GM23338 (cell line): Measurements from ENCODE around the gene ZNF451. TPM values are rescaled to one million over a fixed set of nuclear protein-coding genes. Genes with fewer than 3 reads are reported as not detected.

Experiments used
- ATAC-seq: fragments of 200-7000 bp; cut with Tn5 transposase; 3 replicates; pipeline ENCODE4 v1.9.1; 2020
- DNase-seq: peaks from one replicate; pipeline ENCODE4 v3.0.0-alpha.2; 2015; ENCODE audit warnings: low spot score
- H2AFZ ChIP-seq: fragments of 200-600 bp; sonication (generic); 2 replicates; pipeline ENCODE4 v1.8.0; 2016; ENCODE audit warnings: antibody characterized with exemption, mild to moderate bottlenecking, moderate library complexity
- H3F3A ChIP-seq: fragments of 200-600 bp; sonication (generic); replicated peaks from 2 replicates; pipeline ENCODE4 v1.8.0; 2017; ENCODE audit warnings: antibody characterized with exemption, mixed run types, low read depth
- H3K27ac ChIP-seq: fragments of 200-600 bp; sonication (generic); 2 replicates; pipeline ENCODE4 v1.6.1; 2016; ENCODE audit warnings: low read depth
- H3K27me3 ChIP-seq: fragments of 200-600 bp; sonication (generic); 2 replicates; pipeline ENCODE4 v1.8.0; 2016; ENCODE audit warnings: mild to moderate bottlenecking, mixed run types, moderate library complexity; ENCODE audit not compliant: insufficient read depth
- H3K36me3 ChIP-seq: fragments of 200-600 bp; sonication (generic); 2 replicates; pipeline ENCODE4 v1.8.0; 2016; ENCODE audit warnings: mild to moderate bottlenecking; ENCODE audit not compliant: insufficient read depth
- H3K4me1 ChIP-seq: fragments of 200-600 bp; sonication (generic); 2 replicates; pipeline ENCODE4 v1.8.0; 2016; ENCODE audit warnings: mild to moderate bottlenecking, moderate library complexity; ENCODE audit not compliant: insufficient read depth
- H3K4me2 ChIP-seq: fragments of 200-600 bp; sonication (generic); 2 replicates; pipeline ENCODE4 v1.7.1; 2017; ENCODE audit warnings: mixed run types
- H3K4me3 ChIP-seq: fragments of 200-600 bp; sonication (generic); 2 replicates; pipeline ENCODE4 v1.6.1; 2016; ENCODE audit warnings: mixed run types
- H3K79me2 ChIP-seq: fragments of 200-600 bp; sonication (generic); replicated peaks from 2 replicates; pipeline ENCODE4 v1.8.0; 2017; ENCODE audit warnings: mild to moderate bottlenecking; ENCODE audit not compliant: insufficient read depth
- H3K9me2 ChIP-seq: fragments of 200-600 bp; sonication (generic); 2 replicates; pipeline ENCODE4 v1.8.0; 2017; ENCODE audit not compliant: insufficient read depth
- H4K20me1 ChIP-seq: fragments of 200-600 bp; sonication (generic); replicated peaks from 2 replicates; pipeline ENCODE4 v1.8.0; 2017; ENCODE audit warnings: mild to moderate bottlenecking; ENCODE audit not compliant: insufficient read depth
- H3K27ac Mint-ChIP-seq: 2 replicates; pipeline ENCODE4 v1.8.0; 2020; ENCODE audit warnings: inconsistent platforms, mild to moderate bottlenecking, moderate library complexity, mixed read lengths
- H3K27me3 Mint-ChIP-seq: 3 replicates; pipeline ENCODE4 v1.8.0; 2022; ENCODE audit warnings: low read depth, mild to moderate bottlenecking, moderate library complexity, mixed read lengths, inconsistent platforms; ENCODE audit not compliant: insufficient read depth, poor library complexity
- H3K36me3 Mint-ChIP-seq: 3 replicates; pipeline ENCODE4 v1.8.0; 2021; ENCODE audit warnings: low read depth, mild to moderate bottlenecking, inconsistent platforms, moderate library complexity, mixed read lengths
- H3K4me1 Mint-ChIP-seq: 3 replicates; pipeline ENCODE4 v1.8.0; 2020; ENCODE audit warnings: mild to moderate bottlenecking, inconsistent platforms, mixed read lengths
- H3K4me3 Mint-ChIP-seq: 3 replicates; pipeline ENCODE4 v1.8.0; 2021; ENCODE audit warnings: moderate library complexity, mild to moderate bottlenecking, inconsistent platforms, mixed read lengths
- H3K9me3 Mint-ChIP-seq: 3 replicates; pipeline ENCODE4 v1.8.0; 2020; ENCODE audit warnings: moderate library complexity, mild to moderate bottlenecking, inconsistent platforms, mixed read lengths
- EZH2phosphoT487 ChIP-seq: fragments of 200-600 bp; sonication (generic); IDR thresholded peaks from one replicate; pipeline ENCODE4 v1.8.1; 2018; ENCODE audit warnings: antibody characterized with exemption; ENCODE audit not compliant: unreplicated experiment
- JUNB ChIP-seq: IDR thresholded peaks from one replicate; pipeline ENCODE4 v1.6.1; 2016; ENCODE audit warnings: antibody characterized with exemption; ENCODE audit not compliant: unreplicated experiment
- NANOG ChIP-seq: IDR thresholded peaks from 2 replicates; pipeline ENCODE4 v1.6.1; 2016; ENCODE audit warnings: antibody characterized with exemption, borderline replicate concordance
- POLR2AphosphoS5 ChIP-seq: IDR thresholded peaks from 2 replicates; pipeline ENCODE4 v1.6.1; 2016; ENCODE audit warnings: antibody characterized with exemption, low read depth
- ZNF331 ChIP-seq: fragments of 250-450 bp; sonication (Bioruptor Pico); IDR thresholded peaks from 2 replicates; pipeline ENCODE4 v1.5.0; 2020; ENCODE audit warnings: low read depth, mild to moderate bottlenecking, moderate library complexity
- polyA plus RNA-seq: library from polyadenylated mRNA; unstranded; fragments of >200 nt; fragmentation: Nextera tagmentation; extraction: Ambion mirVana; gene quantifications from 2 replicates; pipeline ENCODE4 v1.2.1, GENCODE V29; 2016
- total RNA-seq: library from RNA; depleted of rRNA; stranded (reverse); fragments of >200 nt; shearing (Covaris generic); gene quantifications from 2 replicates; pipeline ENCODE4 v1.2.3, GENCODE V29; 2014
- TF ChIP-seq, protein P1 (sequence below): fragments of 250-450 bp; sonication (Bioruptor Pico); IDR thresholded peaks from 2 replicates; pipeline ENCODE4 v1.5.0; 2020; ENCODE audit warnings: mild to moderate bottlenecking, moderate library complexity
- TF ChIP-seq, protein P2 (sequence below): IDR thresholded peaks from 2 replicates; pipeline ENCODE4 v1.6.1; 2016; ENCODE audit warnings: antibody characterized with exemption
- TF ChIP-seq, protein P3 (sequence below): IDR thresholded peaks from one replicate; pipeline ENCODE4 v1.6.1; 2018; ENCODE audit warnings: antibody characterized with exemption; ENCODE audit not compliant: unreplicated experiment
- TF ChIP-seq, protein P4 (sequence below), 2 experiments: fragments of 200-600 bp in 1 of 2; sonication (generic) in 1 of 2; conservative IDR thresholded peaks; 2 replicates each; pipeline versions ENCODE4 v1.5.1 to v1.6.1; 2016 to 2017; ENCODE audit warnings: antibody characterized with exemption in 2 of 2, low read depth in 2 of 2, mild to moderate bottlenecking in 2 of 2, moderate library complexity in 1 of 2

ZNF451 gene
- total and polyA plus RNA-seq, 2 experiments from 2014 or later, result 44.8 to 54.1 TPM

DNA sequence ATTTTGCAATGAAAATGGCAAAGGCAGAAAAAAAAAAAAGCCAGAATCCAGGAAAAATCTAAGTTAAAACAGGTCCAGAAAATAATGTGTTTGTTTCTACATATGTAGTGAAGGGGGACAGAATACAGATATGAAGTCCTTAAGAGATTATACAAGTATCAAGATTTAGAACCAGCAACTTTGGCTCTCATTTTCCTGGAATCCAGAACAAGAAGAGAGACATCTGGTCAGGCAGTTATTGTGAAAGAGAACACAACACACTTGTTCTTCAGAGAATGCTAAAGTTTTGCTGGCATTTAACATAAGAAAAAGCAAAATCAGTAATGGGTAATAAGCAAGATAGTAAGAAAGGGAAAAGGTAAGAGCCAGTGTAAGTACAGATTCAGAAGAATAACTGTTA is 103.2 kb downstream of the ZNF451 start (continued):
- TF ChIP-seq, protein P1, sequence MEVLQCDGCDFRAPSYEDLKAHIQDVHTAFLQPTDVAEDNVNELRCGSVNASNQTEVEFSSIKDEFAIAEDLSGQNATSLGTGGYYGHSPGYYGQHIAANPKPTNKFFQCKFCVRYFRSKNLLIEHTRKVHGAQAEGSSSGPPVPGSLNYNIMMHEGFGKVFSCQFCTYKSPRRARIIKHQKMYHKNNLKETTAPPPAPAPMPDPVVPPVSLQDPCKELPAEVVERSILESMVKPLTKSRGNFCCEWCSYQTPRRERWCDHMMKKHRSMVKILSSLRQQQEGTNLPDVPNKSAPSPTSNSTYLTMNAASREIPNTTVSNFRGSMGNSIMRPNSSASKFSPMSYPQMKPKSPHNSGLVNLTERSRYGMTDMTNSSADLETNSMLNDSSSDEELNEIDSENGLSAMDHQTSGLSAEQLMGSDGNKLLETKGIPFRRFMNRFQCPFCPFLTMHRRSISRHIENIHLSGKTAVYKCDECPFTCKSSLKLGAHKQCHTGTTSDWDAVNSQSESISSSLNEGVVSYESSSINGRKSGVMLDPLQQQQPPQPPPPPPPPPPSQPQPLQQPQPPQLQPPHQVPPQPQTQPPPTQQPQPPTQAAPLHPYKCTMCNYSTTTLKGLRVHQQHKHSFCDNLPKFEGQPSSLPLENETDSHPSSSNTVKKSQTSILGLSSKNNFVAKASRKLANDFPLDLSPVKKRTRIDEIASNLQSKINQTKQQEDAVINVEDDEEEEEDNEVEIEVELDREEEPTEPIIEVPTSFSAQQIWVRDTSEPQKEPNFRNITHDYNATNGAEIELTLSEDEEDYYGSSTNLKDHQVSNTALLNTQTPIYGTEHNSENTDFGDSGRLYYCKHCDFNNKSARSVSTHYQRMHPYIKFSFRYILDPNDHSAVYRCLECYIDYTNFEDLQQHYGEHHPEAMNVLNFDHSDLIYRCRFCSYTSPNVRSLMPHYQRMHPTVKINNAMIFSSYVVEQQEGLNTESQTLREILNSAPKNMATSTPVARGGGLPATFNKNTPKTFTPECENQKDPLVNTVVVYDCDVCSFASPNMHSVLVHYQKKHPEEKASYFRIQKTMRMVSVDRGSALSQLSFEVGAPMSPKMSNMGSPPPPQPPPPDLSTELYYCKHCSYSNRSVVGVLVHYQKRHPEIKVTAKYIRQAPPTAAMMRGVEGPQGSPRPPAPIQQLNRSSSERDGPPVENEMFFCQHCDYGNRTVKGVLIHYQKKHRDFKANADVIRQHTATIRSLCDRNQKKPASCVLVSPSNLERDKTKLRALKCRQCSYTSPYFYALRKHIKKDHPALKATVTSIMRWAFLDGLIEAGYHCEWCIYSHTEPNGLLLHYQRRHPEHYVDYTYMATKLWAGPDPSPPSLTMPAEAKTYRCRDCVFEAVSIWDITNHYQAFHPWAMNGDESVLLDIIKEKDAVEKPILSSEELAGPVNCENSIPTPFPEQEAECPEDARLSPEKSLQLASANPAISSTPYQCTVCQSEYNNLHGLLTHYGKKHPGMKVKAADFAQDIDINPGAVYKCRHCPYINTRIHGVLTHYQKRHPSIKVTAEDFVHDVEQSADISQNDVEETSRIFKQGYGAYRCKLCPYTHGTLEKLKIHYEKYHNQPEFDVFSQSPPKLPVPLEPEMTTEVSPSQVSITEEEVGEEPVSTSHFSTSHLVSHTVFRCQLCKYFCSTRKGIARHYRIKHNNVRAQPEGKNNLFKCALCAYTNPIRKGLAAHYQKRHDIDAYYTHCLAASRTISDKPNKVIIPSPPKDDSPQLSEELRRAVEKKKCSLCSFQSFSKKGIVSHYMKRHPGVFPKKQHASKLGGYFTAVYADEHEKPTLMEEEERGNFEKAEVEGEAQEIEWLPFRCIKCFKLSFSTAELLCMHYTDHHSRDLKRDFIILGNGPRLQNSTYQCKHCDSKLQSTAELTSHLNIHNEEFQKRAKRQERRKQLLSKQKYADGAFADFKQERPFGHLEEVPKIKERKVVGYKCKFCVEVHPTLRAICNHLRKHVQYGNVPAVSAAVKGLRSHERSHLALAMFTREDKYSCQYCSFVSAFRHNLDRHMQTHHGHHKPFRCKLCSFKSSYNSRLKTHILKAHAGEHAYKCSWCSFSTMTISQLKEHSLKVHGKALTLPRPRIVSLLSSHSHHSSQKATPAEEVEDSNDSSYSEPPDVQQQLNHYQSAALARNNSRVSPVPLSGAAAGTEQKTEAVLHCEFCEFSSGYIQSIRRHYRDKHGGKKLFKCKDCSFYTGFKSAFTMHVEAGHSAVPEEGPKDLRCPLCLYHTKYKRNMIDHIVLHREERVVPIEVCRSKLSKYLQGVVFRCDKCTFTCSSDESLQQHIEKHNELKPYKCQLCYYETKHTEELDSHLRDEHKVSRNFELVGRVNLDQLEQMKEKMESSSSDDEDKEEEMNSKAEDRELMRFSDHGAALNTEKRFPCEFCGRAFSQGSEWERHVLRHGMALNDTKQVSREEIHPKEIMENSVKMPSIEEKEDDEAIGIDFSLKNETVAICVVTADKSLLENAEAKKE (CRISPR knock-in tag), result no peak
- no peak for TF ChIP-seq EZH2phosphoT487
- no peak for TF ChIP-seq NANOG
- TF ChIP-seq POLR2AphosphoS5, result no peak
- TF ChIP-seq, protein P2, sequence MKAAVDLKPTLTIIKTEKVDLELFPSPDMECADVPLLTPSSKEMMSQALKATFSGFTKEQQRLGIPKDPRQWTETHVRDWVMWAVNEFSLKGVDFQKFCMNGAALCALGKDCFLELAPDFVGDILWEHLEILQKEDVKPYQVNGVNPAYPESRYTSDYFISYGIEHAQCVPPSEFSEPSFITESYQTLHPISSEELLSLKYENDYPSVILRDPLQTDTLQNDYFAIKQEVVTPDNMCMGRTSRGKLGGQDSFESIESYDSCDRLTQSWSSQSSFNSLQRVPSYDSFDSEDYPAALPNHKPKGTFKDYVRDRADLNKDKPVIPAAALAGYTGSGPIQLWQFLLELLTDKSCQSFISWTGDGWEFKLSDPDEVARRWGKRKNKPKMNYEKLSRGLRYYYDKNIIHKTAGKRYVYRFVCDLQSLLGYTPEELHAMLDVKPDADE, result no peak
- no peak for TF ChIP-seq ZNF331 (CRISPR knock-in tag)

DNA sequence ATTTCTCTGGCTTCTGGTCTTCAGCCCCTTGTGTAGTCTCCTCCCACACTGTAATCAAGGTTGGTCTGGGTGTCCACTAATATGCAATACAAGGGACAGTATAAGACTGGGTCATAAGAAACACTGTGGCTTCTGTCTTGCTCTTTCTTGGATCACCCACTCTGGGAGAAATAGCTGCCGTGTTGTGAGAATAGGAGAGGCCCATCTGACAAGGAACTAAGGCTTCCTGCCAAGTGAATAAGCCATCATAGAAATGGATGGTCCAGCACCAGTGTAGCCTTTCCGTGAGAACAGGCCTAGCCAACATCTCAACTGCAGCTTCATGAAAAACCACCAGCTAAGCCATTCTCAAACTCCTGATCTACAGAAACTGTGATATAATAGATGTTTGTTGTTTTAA is 105.5 kb downstream of the ZNF451 start:
- no peaks in the 10 kb centered on the region for H3K27me3 Mint-ChIP-seq
- H3K9me2 ChIP-seq, result no peaks in the 10 kb centered on the region
- no peak overlapping the region for H3K4me3 Mint-ChIP-seq
- H3K27me3 ChIP-seq, result no peaks in the 10 kb centered on the region
- ATAC-seq (no peak), DNase-seq (no peak)
- TF ChIP-seq JUNB, result no peak
- TF ChIP-seq, protein P3, sequence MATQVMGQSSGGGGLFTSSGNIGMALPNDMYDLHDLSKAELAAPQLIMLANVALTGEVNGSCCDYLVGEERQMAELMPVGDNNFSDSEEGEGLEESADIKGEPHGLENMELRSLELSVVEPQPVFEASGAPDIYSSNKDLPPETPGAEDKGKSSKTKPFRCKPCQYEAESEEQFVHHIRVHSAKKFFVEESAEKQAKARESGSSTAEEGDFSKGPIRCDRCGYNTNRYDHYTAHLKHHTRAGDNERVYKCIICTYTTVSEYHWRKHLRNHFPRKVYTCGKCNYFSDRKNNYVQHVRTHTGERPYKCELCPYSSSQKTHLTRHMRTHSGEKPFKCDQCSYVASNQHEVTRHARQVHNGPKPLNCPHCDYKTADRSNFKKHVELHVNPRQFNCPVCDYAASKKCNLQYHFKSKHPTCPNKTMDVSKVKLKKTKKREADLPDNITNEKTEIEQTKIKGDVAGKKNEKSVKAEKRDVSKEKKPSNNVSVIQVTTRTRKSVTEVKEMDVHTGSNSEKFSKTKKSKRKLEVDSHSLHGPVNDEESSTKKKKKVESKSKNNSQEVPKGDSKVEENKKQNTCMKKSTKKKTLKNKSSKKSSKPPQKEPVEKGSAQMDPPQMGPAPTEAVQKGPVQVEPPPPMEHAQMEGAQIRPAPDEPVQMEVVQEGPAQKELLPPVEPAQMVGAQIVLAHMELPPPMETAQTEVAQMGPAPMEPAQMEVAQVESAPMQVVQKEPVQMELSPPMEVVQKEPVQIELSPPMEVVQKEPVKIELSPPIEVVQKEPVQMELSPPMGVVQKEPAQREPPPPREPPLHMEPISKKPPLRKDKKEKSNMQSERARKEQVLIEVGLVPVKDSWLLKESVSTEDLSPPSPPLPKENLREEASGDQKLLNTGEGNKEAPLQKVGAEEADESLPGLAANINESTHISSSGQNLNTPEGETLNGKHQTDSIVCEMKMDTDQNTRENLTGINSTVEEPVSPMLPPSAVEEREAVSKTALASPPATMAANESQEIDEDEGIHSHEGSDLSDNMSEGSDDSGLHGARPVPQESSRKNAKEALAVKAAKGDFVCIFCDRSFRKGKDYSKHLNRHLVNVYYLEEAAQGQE, result no peak
- TF ChIP-seq, protein P4, sequence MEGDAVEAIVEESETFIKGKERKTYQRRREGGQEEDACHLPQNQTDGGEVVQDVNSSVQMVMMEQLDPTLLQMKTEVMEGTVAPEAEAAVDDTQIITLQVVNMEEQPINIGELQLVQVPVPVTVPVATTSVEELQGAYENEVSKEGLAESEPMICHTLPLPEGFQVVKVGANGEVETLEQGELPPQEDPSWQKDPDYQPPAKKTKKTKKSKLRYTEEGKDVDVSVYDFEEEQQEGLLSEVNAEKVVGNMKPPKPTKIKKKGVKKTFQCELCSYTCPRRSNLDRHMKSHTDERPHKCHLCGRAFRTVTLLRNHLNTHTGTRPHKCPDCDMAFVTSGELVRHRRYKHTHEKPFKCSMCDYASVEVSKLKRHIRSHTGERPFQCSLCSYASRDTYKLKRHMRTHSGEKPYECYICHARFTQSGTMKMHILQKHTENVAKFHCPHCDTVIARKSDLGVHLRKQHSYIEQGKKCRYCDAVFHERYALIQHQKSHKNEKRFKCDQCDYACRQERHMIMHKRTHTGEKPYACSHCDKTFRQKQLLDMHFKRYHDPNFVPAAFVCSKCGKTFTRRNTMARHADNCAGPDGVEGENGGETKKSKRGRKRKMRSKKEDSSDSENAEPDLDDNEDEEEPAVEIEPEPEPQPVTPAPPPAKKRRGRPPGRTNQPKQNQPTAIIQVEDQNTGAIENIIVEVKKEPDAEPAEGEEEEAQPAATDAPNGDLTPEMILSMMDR (conservative IDR thresholded peaks at IDR 0.05; ENCODE audit: low read depth in 2 of 2), result no peak
- TF ChIP-seq, protein P2, result no peak
- no peak overlapping the region for H3K4me3 ChIP-seq
- no peak overlapping the region for H3K27ac ChIP-seq
- no peak overlapping the region for H3K4me2 ChIP-seq
- H3K36me3 Mint-ChIP-seq, result peaks cover 17% of the 10 kb centered on the region
- H2AFZ ChIP-seq, result no peak overlapping the region
- H3K4me1 Mint-ChIP-seq, result peaks cover 11% of the 10 kb centered on the region
- H3K4me1 ChIP-seq, result 0 out of 2 replicates have a peak, but pooled peaks cover 3% of the 10 kb centered on the region
- no peaks in the 10 kb centered on the region; the same call in 1 of the 2 replicates for H3K79me2 ChIP-seq
- H3K27ac Mint-ChIP-seq, result no peak overlapping the region
- H3K36me3 ChIP-seq, result no peaks in the 10 kb centered on the region
- H3F3A ChIP-seq, result no peaks in the 10 kb centered on the region
- no peaks in the 10 kb centered on the region for H3K9me3 Mint-ChIP-seq
- H4K20me1 ChIP-seq, result no peaks in the 10 kb centered on the region; the same call in 1 of the 2 replicates
